Cardiac muscle cell (in vitro differentiated cells and primary cell): Measurements from ENCODE around the gene SMARCAD1. TPM values are rescaled to one million over a fixed set of nuclear protein-coding genes. Genes with fewer than 3 reads are reported as not detected.
"Not testable (repeated sequence)": the region's sequence is repeated elsewhere in the genome, so short reads cannot be mapped to it uniquely, and the experiment has no call there.

Source experiments
- DNase-seq, 2 donors: peaks; one replicate each; pipeline versions ENCODE4 v3.0.0 to v3.0.0-alpha.2; 2010 to 2017; ENCODE audit warnings: low read depth in 1 of 2, low spot score in 1 of 2
- H3K27ac ChIP-seq: fragments of 200-600 bp; sonication (generic); 2 replicates; pipeline ENCODE4 v1.5.1; 2016
- H3K27me3 ChIP-seq: fragments of 200-600 bp; sonication (generic); 2 replicates; pipeline ENCODE4 v1.6.0; 2016; ENCODE audit warnings: control low read depth
- H3K36me3 ChIP-seq: fragments of 200-600 bp; sonication (generic); 2 replicates; pipeline ENCODE4 v1.5.1; 2016; ENCODE audit warnings: control low read depth
- H3K4me1 ChIP-seq: fragments of 200-600 bp; sonication (generic); 2 replicates; pipeline ENCODE4 v1.8.1; 2017; ENCODE audit warnings: low read depth, mild to moderate bottlenecking, mixed run types
- H3K4me3 ChIP-seq: fragments of 200-600 bp; sonication (generic); 2 replicates; pipeline ENCODE4 v1.5.1; 2016; ENCODE audit warnings: mild to moderate bottlenecking
- H3K9me3 ChIP-seq: fragments of 200-600 bp; sonication (generic); 2 replicates; pipeline ENCODE4 v1.5.1; 2017; ENCODE audit warnings: low read depth, mild to moderate bottlenecking, control low read depth
- polyA plus RNA-seq: library from polyadenylated mRNA; unstranded; fragments of >200 nt; fragmentation: Nextera tagmentation; extraction: Ambion mirVana; gene quantifications from 2 replicates; pipeline ENCODE4 v1.2.1, GENCODE V29; 2016
- total RNA-seq: library from RNA; depleted of rRNA; stranded (reverse); fragments of >200 nt; gene quantifications from 2 replicates; pipeline ENCODE4 v1.2.3, GENCODE V29; 2016
- TF ChIP-seq, protein P1 (sequence below): IDR thresholded peaks from 2 replicates; pipeline ENCODE4 v1.5.1; 2012; ENCODE audit warnings: low read depth, mild to moderate bottlenecking, low read length

The SMARCAD1 gene
- total and polyA plus RNA-seq, 2 experiments from 2014 or later, result 19.4 to 20.6 TPM

DNA sequence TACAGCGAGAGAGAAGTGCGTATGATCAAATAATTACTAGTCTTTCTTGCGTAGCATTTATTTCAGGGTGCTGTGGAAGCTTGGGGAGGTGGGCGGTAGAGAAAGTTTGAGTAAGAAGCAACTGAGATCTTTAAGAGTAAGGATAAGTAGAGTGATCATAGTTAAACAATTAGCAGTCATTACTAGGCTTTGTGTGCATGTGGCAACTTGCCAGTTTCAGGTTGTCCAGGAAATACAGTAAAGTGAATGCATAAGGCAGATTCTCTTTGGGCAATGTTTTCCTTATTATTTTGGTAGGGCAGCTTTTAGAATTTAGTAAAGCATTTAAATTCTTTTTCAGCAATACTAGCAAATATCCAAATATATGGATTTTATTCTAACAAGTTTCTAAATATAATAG lies 78.0 kb downstream of the SMARCAD1 start:
- DNase-seq, result no peak
- Histone ChIP-seq H3K27me3 (no peaks in the 10 kb centered on the region), H3K4me3 (no peak overlapping the region), H3K36me3 (peaks cover 58% of the 10 kb centered on the region), H3K9me3 (no peaks in the 10 kb centered on the region), H3K4me1 (peaks cover 5% of the 10 kb centered on the region), H3K27ac (no peak overlapping the region)
- TF ChIP-seq, protein P1, sequence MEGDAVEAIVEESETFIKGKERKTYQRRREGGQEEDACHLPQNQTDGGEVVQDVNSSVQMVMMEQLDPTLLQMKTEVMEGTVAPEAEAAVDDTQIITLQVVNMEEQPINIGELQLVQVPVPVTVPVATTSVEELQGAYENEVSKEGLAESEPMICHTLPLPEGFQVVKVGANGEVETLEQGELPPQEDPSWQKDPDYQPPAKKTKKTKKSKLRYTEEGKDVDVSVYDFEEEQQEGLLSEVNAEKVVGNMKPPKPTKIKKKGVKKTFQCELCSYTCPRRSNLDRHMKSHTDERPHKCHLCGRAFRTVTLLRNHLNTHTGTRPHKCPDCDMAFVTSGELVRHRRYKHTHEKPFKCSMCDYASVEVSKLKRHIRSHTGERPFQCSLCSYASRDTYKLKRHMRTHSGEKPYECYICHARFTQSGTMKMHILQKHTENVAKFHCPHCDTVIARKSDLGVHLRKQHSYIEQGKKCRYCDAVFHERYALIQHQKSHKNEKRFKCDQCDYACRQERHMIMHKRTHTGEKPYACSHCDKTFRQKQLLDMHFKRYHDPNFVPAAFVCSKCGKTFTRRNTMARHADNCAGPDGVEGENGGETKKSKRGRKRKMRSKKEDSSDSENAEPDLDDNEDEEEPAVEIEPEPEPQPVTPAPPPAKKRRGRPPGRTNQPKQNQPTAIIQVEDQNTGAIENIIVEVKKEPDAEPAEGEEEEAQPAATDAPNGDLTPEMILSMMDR, result no peak

DNA sequence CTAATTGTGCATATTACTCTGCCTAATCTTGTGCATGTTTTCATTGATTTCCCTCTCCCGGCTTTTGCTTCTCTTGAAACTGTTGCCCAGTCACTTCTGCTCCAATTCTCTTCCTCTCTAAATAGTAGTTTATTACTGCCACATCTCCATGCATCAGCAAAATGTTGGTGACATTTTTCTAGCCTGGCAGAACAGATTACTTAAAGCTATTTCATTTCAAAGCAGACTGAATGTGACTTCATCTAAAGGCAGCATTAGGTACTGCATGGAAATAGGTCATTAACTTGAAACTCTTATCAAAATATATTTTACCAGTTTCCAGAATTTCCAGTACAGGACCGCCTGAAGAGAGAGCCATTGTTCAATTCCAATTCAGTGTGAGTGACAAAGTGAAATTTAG lies 82.6 kb downstream of the SMARCAD1 start:
- no peak for DNase-seq
- H3K4me3 ChIP-seq, result no peak overlapping the region
- no peak overlapping the region for H3K27ac ChIP-seq
- H3K27me3 ChIP-seq, result no peaks in the 10 kb centered on the region
- peaks cover 5% of the 10 kb centered on the region for H3K4me1 ChIP-seq
- H3K9me3 ChIP-seq, result no peaks in the 10 kb centered on the region
- H3K36me3 ChIP-seq, result peaks cover 22% of the 10 kb centered on the region
- TF ChIP-seq, protein P1, result no peak

DNA sequence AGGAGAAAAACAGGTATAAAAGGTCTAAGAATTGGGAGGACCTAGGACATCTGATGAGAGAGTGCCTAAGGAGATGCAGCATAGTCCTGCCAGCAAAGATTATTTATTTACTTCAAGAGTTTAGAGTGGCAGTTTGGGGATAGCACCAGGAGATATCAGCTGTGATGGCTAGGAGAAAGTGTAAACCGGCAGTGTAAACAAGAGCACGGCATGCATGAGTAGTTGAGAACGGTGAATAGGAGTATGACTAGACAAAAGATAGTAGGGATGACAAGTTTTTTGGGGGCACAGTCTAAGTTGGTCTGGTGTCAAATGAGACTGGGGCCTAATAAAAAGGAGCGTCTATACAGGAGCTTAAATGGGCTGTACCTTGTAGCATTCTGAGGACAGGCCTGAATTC lies 86.3 kb downstream of the SMARCAD1 start:
- H3K4me3 ChIP-seq, H3K9me3 ChIP-seq, H3K4me1 ChIP-seq, H3K27me3 ChIP-seq, H3K27ac ChIP-seq, H3K36me3 ChIP-seq, DNase-seq: not testable (repeated sequence)

DNA sequence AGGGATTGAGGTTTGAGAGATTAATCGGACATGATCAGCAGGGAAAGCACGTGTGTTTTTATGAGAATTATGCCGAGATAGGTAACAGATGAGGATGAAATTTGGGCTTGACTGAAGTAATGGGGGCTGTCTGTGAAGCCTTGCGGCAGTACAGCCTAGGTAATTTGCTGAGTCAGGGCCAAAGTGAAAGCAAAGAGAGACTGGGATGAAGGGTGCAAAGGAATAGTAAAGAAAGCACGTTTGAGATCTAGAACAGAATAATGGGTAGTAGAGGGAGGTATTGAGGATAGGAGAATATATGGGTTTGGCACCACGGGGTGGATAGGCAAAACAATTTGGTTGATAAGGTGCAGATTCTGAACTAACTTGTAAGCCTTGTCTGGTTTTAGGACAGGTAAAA lies 87.8 kb downstream of the SMARCAD1 start:
- H3K36me3 ChIP-seq, H3K4me1 ChIP-seq, H3K27me3 ChIP-seq, H3K4me3 ChIP-seq, DNase-seq, H3K9me3 ChIP-seq, H3K27ac ChIP-seq: not testable (repeated sequence)

DNA sequence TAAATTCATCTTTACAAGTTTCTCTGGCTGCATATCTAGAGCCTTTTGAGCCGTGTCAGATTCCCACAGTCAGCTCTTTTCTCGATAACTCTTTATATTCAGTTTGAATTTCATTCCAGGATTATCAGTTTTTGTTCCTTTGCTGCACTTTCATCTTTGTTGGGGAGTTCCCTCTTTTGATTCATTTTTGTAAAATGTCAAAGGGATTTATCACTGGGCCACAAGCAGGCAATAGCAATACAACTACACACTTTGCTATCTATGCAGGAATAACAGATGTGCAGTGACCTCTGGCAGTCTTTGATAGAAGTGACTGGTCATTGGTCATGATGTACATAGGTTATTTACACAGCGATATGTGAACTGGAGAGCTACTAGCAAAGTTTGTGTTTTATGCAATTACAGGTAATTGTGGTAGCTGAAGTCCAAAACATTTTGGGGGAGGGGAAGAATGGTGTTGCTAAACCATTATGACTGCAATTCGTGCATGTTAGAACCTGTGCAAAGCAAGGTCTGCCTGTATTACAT lies 91.1 kb downstream of the SMARCAD1 start:
- Histone ChIP-seq H3K27ac (no peak overlapping the region), H3K36me3 (no peaks in the 10 kb centered on the region)

DNA sequence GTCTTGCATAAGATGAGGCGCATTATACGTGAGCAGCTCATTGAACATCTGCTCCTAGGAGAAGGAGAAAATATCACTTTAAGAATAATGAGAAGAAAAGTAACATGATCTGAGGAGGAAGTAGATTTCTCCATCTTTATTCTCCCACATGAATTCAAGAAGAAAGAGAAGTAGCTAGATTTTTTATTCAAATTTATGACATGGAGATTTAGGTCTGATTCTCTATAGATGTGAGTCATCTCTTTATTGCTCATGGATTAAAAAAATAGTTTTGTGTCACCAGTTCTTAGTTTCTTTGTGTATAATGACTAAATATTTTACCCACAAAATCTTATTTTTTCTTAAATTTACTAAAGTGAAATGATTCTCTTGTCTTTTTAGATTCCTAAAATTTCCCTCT lies 94.5 kb downstream of the SMARCAD1 start:
- Histone ChIP-seq H3K4me3 (no peak overlapping the region), H3K27ac (no peak overlapping the region), H3K36me3 (no peaks in the 10 kb centered on the region), H3K9me3 (no peaks in the 10 kb centered on the region), H3K4me1 (peaks cover 25% of the 10 kb centered on the region), H3K27me3 (no peaks in the 10 kb centered on the region)
- DNase-seq, result no peak
- TF ChIP-seq, protein P1, result no peak

More for the DNA sequence above, 91.1 kb downstream of the SMARCAD1 start:
- DNase-seq, result no peak
- no peaks in the 10 kb centered on the region for H3K4me1 ChIP-seq
- no peaks in the 10 kb centered on the region for H3K27me3 ChIP-seq
- no peak overlapping the region for H3K4me3 ChIP-seq
- TF ChIP-seq, protein P1, result no peak
- no peaks in the 10 kb centered on the region for H3K9me3 ChIP-seq

DNA sequence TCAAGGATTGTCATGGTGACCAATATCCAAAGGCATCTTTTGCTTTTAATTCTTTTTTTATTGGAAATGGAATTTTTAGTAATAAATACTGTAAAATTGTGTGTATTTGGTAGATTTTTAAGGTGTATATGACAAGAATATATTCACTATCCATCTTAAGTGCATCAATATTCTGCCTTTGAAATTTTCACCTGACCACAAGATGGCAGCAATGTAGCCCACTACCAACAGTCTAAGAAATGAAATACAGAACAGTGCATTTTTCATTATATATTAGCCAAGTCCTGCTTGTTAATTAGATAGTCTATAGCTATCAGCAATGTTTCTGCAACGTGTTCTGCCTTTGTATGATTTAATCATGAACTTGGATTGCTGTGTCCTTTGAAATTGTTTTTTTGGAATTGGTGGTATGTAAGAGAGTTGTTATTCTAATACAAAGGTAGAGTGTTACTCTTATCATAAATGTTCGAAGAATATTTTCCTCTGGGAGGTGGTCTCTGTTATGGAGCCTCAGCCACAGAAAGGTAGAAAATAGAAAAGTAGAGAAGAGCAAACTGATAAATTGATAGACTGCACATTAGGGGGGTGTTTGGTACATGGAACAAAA lies 96.8 kb downstream of the SMARCAD1 start:
- H3K27me3 ChIP-seq, result no peaks in the 10 kb centered on the region
- TF ChIP-seq, protein P1, result peak; percentile 64
- peak overlapping the region; percentile 36 for H3K27ac ChIP-seq
- no peaks in the 10 kb centered on the region for H3K9me3 ChIP-seq
- H3K4me1 ChIP-seq, result peaks cover 41% of the 10 kb centered on the region
- H3K36me3 ChIP-seq, result no peaks in the 10 kb centered on the region
- H3K4me3 ChIP-seq, result no peak overlapping the region
- peak; percentile 56 to 63 for DNase-seq
